Measurements from ENCODE around the gene SOCS7. TPM values are rescaled to one million over a fixed set of nuclear protein-coding genes. Genes with fewer than 3 reads are reported as not detected.
A peak's percentile ranks its signal among the peaks of the same experiment; 100 is the strongest.

SOCS7 gene
- polyA plus RNA-seq, 4 donors, result 14.9 to 22.7 (median 18.8) TPM

- DNase-seq (ENCODE audit: low read depth in 4 of 4, low spot score in 3 of 4), result no peak
Observed at GRCh38 chr17:38334480-38335364, 16.9 kb upstream of the SOCS7 start.

- no peak for DNase-seq (ENCODE audit: low read depth in 4 of 4, low spot score in 3 of 4)
Observed at GRCh38 chr17:38336838-38337237, 14.8 kb upstream of the SOCS7 start.

DNA sequence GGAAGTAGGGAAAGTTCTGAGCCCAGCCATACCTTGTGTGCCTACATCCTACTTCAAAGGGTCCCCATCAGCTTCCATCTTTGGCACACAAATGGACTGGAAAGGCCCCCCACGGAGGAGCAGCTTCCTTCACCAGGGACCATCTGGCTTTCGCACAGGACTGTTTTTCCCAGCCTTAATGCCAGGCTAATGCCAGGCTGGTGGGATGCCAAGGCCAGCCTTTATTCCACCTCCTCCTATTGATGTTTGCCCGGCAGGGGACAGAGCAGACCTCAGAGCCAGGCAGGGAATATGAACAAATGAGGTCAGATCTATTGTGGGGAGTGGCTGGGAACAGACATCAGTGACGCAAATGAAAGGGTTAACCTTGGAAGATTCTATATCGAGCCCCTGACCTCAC lies 13.6 kb upstream of the SOCS7 start:
- DNase-seq (ENCODE audit: low read depth in 4 of 4, low spot score in 3 of 4), result no peak

GRCh38 chr17:38338535-38338934 lies 13.1 kb upstream of the SOCS7 start:
- no peak for DNase-seq (ENCODE audit: low read depth in 4 of 4, low spot score in 3 of 4)

- no peak for DNase-seq (ENCODE audit: low read depth in 4 of 4, low spot score in 3 of 4)
Observed at GRCh38 chr17:38339891-38340290, 11.8 kb upstream of the SOCS7 start.

DNA sequence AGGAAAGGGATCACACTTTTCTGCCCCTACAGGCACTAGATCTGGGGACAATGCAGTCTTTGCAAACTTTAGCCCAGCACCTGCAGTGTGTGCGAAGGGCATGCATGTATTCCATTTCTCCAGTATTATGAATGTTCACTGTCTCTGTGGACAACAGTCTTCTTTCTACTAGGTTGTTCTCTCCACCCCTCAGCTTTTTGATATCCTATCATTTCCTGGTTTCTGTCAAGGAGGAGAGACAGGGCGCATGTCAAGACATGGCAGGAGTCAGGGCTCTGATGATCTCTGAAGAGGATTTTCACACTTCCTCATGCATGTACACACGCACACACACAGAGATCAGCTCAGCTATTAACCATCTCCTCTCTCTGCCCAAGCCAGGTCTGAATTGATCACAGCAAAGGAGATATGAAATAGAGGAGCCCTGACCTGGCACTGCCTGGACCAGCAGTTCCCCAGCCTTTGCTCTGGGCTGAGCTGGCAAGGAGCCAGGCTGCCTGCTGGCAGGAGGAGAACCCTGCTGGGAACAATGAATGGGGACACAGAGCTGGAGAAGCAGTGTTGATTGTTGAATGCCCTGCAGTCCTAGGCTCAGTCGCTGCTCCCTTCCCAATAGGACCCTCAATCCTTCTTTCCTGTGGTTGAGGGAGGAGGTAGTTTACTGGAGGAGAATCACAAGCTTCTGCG lies 10.5 kb upstream of the SOCS7 start:
- DNase-seq (ENCODE audit: low read depth in 4 of 4, low spot score in 3 of 4), result no peak

DNA sequence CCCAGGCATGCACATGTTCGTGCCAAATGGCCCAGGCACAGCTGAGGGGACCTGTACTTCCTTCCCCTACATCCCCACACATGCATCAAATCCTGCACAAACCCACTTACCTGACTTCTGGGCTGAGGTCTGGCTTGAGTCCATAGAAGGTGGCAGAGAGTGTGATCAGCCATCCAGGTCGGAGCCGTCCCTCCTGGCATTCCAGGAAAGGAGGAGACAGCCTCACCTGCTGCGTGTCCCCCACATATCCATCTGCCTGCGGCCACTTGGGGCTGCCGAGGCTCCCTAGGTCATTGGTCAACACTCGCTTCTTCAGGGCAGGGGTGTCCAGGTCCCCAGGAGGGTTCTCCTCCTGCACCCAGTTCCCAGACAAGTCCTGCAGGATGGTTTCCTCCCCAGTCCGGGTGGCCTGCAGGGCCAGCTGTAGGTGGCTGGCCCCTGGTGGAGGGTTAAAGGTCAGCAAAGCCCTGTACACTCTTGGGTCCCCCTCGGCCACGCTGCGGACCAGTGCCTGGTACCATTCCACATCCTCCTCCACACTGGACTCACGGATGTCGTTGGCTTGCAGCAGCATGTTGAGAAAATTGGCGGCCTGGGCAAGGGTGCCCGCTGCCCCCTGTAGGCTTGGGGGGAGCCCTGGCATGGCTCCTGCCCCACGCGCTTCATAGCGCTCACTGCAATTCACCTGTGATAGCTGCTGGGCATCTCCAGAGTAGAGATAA lies 8.6 kb upstream of the SOCS7 start:
- no peak for DNase-seq (ENCODE audit: low read depth in 4 of 4, low spot score in 3 of 4)

GRCh38 chr17:38343608-38344419 lies 7.8 kb upstream of the SOCS7 start, which contains the start of gene GPR179:
GPR179 (minus strand) TSS chr17:38343956; CDS start chr17:38343789, 167 bp downstream.
- no peak for DNase-seq (ENCODE audit: low read depth in 4 of 4, low spot score in 3 of 4)

DNA sequence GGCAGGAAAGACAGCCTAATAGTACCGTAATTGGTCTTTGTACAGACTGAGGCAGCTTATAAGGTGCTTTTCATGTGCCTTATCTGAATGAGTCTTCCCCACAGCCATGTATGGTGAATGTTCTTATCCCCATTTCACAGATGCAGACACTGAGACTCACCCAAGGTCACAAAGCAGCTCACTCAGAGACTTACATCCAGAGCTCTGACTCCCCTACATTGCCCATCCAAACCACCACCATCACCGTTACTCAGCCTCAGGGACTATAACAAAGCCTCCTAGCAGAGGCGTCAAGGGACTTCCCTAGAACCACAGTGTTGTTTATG lies 7.3 kb upstream of the SOCS7 start:
- no peak for DNase-seq (ENCODE audit: low read depth in 4 of 4, low spot score in 3 of 4)

GRCh38 chr17:38345743-38346142 lies 5.9 kb upstream of the SOCS7 start:
- DNase-seq (ENCODE audit: low read depth in 4 of 4, low spot score in 3 of 4), result no peak

DNA sequence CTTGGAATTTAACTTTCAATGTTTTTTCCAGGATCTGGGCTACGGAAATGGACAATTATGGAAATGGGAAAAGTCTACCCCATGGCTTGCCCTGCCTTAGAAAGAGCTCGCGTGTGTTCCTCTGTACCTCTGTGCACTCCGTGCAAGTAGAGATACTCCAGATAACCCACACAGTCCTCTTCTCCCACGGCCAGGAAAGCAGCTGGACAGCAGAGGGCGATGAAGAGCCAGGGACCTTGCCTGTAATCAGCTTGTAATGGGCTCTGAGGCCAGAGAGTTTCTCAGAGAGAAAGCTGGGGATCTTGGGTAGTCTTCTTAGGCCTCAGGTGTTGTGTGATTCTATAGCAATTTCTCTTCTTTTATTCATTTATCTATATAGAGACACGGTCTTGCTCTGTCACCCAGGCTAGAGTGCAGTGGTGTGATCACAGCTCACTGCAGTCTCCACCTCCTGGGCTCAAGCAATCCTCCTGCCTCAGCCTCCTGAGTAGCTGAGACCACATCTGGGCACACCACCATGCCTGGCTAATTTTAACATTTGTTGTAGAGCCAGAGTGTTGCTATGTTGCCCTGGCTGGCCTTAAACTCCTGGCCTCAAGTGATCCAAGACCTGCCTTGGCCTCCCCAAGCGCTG lies 2.4 kb upstream of the SOCS7 start:
- peak; percentile 55 to 76 (median 61) for DNase-seq (ENCODE audit: low read depth in 4 of 4, low spot score in 3 of 4)

GRCh38 chr17:38350035-38350434 lies 1.6 kb upstream of the SOCS7 start:
- DNase-seq (ENCODE audit: low read depth in 4 of 4, low spot score in 3 of 4), result no peak

- DNase-seq (ENCODE audit: low read depth in 4 of 4, low spot score in 3 of 4), result no peak
Observed at GRCh38 chr17:38352245-38353085, 821 bp downstream of the SOCS7 start.

DNA sequence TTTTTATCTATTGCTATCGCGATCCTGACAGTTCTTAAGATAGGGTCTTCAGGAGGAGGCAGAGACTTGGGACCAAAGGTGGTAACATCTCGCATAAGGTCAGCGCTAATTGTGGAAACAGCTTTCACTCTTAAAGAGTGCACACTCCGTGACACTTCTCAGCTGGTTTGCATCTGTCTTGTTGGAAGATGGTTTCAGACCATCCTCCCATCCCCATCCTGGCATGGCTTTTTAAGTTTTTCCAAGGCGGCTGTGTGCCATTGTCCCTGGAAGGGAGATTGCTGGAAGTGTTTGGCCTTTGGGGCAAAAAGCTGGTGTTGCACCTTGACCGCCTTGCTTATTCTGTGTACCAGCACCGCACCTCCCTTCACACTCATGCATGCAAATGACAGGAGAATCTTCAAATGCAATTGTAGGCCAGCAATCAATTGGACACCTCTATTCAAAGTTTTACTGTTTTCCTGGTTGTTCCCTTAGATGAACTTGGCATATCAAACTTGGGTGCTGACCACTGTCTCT lies 1.5 kb downstream of the SOCS7 start:
- no peak for DNase-seq (ENCODE audit: low read depth in 4 of 4, low spot score in 3 of 4)

GRCh38 chr17:38353668-38354067 lies 2.0 kb downstream of the SOCS7 start:
- no peak for DNase-seq (ENCODE audit: low read depth in 4 of 4, low spot score in 3 of 4)

- DNase-seq (ENCODE audit: low read depth in 4 of 4, low spot score in 3 of 4), result no peak
Observed at GRCh38 chr17:38354466-38354865, 2.8 kb downstream of the SOCS7 start.

DNA sequence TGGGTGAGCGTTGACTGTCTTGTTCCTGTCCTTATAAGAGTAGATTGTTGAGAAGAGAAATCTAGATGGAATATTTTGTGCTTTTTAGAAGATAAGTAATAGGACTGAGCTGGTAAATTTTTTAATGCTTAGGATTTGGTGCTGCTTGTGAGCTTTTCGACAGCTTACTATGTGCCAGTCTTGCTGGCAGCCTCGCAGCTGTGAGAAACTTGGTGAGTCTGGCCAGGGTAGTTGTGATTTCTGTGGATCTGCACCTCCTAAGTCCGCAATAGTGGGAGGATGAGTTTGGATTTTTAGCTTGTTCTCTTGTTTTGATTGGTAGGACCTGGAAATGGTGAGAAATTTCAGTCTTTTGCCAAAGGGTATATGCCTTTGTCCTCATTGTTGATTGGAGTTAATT lies 3.6 kb downstream of the SOCS7 start:
- no peak for DNase-seq (ENCODE audit: low read depth in 4 of 4, low spot score in 3 of 4)

DNA sequence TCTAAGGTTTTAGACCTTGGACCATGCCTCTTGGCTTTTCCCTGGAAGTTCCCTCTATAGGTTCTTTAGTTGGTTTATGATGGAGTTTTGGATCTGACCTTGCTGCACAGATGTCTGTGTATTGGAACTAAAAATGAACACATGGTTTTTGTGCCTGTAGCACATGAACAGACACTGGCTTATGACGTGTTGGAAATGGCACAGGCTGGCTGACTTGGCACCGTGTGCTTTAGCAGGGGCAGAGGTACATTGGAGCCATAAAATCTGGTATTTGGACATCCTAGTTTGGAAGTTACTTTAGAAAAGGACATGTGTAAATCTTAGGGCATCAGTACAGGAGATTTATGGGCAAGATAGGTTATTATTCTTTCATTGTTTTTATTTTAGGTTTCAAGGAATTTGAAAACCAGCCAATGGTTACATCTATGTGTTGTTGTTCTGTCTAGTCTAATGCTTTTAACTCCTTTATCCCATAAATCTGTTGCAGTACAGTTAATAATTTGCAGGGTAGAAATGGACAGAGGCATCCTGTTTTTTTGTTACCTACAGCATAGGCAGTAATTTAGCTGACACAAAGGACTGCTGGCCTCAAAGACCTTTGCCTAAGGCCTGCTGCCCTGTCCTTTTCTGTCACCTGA lies 6.0 kb downstream of the SOCS7 start:
- no peak for DNase-seq (ENCODE audit: low read depth in 4 of 4, low spot score in 3 of 4)

Measured in left renal pelvis (tissue), 4 donors.